Omental fat pad (tissue), 4 donors: ENCODE data around the gene KANSL1. TPM values are rescaled to one million over a fixed set of nuclear protein-coding genes. Genes with fewer than 3 reads are reported as not detected.

Experiments used
- ATAC-seq: fragments of 150-250 bp; one replicate; pipeline ENCODE4 v1.9.1; 2016; ENCODE audit warnings: mild to moderate bottlenecking, moderate library complexity; ENCODE audit not compliant: low FRiP score
- DNase-seq: peaks from one replicate; pipeline ENCODE4 v3.0.0-alpha.2; 2019; ENCODE audit warnings: low spot score
- CTCF ChIP-seq, 3 donors: fragments of 450-650 bp; IDR thresholded peaks; one replicate each; pipeline ENCODE4 v1.5.1; 2016 to 2017; ENCODE audit warnings: antibody characterized with exemption in 3 of 3, mild to moderate bottlenecking in 3 of 3, moderate library complexity in 2 of 3
- total RNA-seq, 4 donors: library from RNA; depleted of rRNA; stranded (reverse); fragments of >200 nt; gene quantifications; one replicate each; pipeline ENCODE4 v1.1.0, GENCODE V29; 2016

Gene KANSL1
- total RNA-seq, 4 donors from 2014 or later = 48.9 to 109 (median 57.4) TPM

GRCh38 chr17:46038937-46039336, 154.3 kb downstream of the KANSL1 start:
- DNase-seq (no peak), ATAC-seq (no peak)
- TF ChIP-seq CTCF (IDR thresholded peaks at IDR 0.05) = no peak

GRCh38 chr17:46038414-46038813, 154.8 kb downstream of the KANSL1 start:
- TF ChIP-seq CTCF (IDR thresholded peaks at IDR 0.05) = no peak
- no peak for DNase-seq
- no peak for ATAC-seq

- no peak for TF ChIP-seq CTCF (IDR thresholded peaks at IDR 0.05)
- ATAC-seq (no peak), DNase-seq (no peak)
Measured at GRCh38 chr17:46037722-46038255, 155.4 kb downstream of the KANSL1 start.

- TF ChIP-seq CTCF (IDR thresholded peaks at IDR 0.05) = no peak
Measured at GRCh38 chr17:46036491-46036890, 156.7 kb downstream of the KANSL1 start.

GRCh38 chr17:46035112-46035818, 158.0 kb downstream of the KANSL1 start:
- ATAC-seq = no peak
- no peak for TF ChIP-seq CTCF (IDR thresholded peaks at IDR 0.05)

More at GRCh38 chr17:46036491-46036890, 156.7 kb downstream of the KANSL1 start:
- DNase-seq (no peak), ATAC-seq (no peak)

GRCh38 chr17:46033392-46033791, 159.8 kb downstream of the KANSL1 start:
- no peak for DNase-seq
- no peak for TF ChIP-seq CTCF (IDR thresholded peaks at IDR 0.05)
- ATAC-seq = no peak

More at GRCh38 chr17:46035112-46035818, 158.0 kb downstream of the KANSL1 start:
- DNase-seq = no peak

- no peak for TF ChIP-seq CTCF (IDR thresholded peaks at IDR 0.05)
- no peak for ATAC-seq
- DNase-seq = no peak
Measured at GRCh38 chr17:46032909-46033308, 160.3 kb downstream of the KANSL1 start.
